GM19397 (cell line): ENCODE measurements around the gene RAB44.
A peak's percentile ranks its signal among the peaks of the same experiment; 100 is the strongest.

Source experiments
- ATAC-seq: cut with Tn5 transposase; IDR thresholded peaks from one replicate; pipeline ENCODE4 v1.9.1; 2021; ENCODE audit warnings: mild to moderate bottlenecking, moderate library complexity; ENCODE audit not compliant: unreplicated experiment

RAB44 gene

GRCh38 chr6:36749829-36750489 is 52.3 kb downstream of the RAB44 start:
- no peak for ATAC-seq

DNA sequence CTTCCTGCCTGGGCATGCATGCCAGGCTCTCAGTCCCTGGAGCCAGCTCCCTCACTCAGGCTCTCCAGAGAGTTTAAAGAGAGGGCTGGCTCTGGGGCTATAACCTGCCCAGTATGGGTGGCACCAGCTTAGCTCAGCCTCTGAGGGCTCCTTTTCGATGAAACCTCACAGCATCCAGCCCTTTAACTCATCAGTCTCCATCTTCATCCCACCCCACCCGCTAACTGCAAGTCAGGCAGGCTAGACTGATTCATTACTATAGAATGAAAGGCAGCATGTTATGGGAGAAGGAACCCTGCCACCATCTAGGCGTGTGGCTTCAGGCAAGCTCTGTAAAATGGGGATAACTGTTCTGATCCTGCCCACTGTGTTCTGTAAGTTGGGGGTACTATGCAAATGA is 53.5 kb downstream of the RAB44 start:
- ATAC-seq: no peak

- ATAC-seq: no peak
Measured at GRCh38 chr6:36751833-36752186, 54.2 kb downstream of the RAB44 start.

DNA sequence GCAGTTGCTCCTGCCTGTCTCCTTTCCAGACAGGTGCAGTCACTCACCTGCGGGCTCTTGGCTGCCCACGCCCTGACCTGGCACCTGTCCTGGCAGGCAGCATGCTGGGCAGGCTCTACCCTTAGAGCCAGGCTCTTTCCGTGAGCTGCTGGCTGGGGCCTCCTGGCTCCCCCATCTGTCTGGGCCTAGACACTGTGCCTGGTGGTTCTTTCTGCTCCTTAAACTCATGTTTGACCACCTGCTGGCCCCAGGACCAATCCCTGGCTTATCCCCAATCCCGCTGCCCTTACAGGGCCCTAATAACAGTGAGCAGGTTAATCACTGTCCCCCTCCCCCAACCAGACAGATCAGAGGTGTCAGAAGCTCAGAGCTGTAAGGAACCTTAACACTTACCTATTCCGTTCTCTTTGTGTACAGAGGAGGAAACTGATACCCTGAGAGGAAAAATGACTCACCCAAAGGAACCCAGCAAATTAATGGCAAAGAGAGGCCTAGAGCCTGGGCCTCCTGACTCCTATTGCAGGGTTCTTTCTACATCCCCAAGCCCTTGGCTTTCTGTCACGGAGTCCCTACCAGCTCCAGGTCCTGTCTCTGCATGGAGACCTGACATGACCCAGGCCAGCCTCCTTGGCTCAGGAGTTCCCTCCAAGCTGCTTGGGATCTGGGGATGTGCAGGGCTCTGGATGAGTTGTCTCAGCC is 54.7 kb downstream of the RAB44 start:
- no peak for ATAC-seq

DNA sequence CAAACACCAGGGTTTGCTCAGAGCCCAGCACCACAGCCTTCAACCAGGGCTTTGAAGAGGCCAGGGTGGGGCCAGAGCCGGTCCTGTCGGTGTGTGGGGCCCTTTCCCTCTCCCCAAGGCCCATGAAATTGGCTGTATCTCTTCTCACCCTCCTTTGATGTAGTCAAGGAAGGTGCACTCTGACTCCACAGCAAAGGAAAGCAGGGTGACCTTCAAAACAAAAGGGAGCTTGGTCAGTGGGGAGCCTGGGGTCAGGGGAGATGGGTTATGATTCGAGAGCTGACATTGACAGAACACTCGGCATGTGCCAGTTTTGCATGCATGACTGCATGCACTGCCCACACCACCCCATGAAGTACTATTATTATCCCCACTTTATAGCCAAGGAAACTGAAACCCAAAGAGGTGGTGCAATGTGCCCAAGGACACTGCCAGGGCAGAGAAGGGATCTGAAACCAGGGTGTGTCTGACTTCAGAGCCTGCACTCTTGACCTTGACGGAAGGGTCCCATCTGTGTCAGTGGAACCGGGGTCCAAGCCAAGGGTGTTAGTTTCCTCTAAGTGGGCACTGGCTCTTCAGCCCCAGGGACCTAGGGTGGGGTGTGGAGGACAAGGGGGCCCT is 55.4 kb downstream of the RAB44 start:
- no peak for ATAC-seq

- no peak for ATAC-seq
Measured at GRCh38 chr6:36753671-36754405, 56.2 kb downstream of the RAB44 start.

DNA sequence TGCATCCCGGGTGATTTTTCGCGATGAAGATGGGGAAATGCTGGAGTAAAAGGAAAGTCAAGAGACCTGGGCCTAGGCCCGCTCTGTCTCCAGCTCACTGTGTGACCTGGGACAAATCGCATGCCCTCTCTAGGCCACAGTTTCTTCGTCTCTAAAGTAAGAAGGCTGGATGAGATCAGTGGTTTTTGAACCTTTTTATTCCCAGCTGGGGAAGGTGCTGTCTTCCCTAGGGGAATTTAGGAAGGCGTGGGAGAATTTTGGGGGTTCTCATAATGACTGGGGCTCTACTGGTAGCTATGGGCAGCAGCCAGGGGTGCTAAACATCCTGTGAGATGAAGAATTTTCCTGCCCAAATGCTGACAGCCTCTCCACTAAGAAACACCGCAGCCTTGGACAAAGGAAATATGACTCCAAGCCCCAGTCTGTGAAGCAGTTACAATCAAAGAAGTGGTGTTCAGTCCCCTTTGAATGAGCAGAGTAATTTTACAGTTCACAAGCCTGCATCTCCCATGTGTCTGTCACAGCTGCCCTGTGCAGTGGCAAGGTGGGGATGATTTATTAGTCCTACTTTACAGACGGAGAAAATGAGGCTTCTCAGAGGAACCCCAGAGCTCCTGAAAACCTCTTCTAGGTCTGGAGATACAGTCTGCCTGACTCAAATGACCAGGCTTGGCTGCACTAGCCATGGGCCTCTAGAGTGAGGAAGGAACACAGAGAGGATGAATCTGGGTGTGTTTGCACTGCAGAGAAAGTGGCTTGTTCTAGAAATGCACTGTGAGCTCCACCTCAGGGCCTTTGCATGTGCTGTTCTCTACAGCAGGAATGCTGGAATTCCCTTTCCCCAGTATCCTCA is 57.2 kb downstream of the RAB44 start:
- ATAC-seq: no peak

GRCh38 chr6:36755435-36756348 is 58.1 kb downstream of the RAB44 start:
- ATAC-seq: no peak

DNA sequence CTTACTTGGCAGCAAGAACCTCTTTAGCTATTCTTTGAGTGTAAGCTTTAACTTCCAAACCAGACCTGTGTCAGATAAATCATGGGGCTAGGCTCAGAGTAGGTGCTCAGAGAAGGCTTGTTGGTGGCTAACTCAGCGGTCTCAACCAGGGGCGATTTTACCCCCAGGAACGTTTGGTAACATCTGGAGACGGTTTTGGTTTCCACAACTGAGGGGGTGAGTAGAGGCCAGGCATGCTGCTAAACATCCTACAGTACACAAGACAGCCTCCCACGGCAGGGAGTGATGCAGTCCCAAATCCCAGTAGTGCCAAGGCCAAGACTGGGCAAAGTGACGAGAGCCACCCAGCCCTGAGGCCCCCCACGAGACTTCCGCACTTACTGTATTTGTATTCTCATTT is 59.2 kb downstream of the RAB44 start:
- ATAC-seq: no peak

DNA sequence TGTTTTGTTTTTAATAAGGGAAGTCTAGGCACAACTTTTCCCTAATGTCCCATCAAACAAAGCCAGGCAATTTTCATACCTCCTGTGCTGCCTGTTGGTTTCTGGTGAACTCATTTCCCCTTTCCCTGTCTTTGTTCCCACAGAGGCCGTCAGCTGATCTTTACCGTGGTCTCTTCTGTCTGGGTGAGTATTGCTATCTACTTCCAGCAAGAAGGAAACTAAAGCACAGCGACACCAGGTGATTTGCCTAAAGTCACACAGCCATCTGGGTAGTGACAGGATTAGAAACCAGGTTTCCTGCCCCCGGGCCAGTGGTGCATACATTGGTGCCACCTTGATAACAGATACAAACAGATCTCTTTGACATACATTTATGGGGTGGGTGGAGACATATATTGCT is 59.6 kb downstream of the RAB44 start:
- ATAC-seq: no peak

DNA sequence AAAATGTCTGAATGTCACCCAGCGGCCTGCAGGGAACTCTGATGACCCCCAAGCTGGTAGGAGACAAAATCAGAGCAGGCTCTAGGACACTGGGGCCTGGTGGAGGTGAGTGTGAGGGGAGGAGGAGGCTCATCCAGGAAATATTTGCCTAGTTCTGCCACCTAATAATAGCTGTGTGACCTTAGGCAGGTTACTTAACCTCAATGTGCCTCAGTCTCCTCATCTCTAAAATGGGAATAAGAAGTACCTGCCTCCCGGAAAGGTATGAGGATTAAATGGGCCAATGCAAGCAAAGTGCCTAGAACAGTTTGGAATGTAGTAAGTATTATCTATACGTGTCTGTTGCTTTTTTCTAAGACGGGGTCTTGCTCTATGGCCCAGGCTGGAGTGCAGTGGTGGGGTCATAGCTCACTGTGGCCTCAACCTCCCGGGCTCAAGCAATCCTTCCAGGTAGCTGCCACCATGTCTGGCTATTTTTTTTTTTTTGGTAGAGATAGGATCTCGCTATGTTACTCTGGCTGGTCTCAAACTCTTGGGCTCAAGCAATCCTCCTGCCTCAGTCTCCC is 60.4 kb downstream of the RAB44 start:
- no peak for ATAC-seq

GRCh38 chr6:36758516-36759147 is 61.0 kb downstream of the RAB44 start:
- no peak for ATAC-seq

GRCh38 chr6:36759148-36759759 is 61.6 kb downstream of the RAB44 start:
- no peak for ATAC-seq

- no peak for ATAC-seq
Measured at GRCh38 chr6:36760685-36761435, 63.2 kb downstream of the RAB44 start.

DNA sequence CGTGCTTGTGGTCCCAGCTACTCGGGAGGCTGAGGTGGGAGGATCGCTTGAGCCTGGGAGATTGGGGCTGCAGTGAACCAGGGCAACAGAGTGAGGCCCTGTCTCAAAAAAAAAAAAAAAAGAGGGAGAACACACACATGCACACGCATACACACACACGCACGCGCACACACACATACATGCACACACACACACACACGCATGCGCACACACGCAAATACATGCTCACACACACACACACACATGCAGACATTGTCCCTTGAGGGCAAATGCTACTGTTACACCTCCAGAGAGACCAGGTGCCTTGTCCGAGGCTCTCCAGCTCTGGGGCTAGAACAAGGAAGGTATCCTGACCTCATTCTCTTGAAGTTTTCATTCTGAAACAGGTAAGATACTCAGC is 64.5 kb downstream of the RAB44 start:
- ATAC-seq: no peak

- no peak for ATAC-seq
Measured at GRCh38 chr6:36765190-36765589, 67.6 kb downstream of the RAB44 start.

DNA sequence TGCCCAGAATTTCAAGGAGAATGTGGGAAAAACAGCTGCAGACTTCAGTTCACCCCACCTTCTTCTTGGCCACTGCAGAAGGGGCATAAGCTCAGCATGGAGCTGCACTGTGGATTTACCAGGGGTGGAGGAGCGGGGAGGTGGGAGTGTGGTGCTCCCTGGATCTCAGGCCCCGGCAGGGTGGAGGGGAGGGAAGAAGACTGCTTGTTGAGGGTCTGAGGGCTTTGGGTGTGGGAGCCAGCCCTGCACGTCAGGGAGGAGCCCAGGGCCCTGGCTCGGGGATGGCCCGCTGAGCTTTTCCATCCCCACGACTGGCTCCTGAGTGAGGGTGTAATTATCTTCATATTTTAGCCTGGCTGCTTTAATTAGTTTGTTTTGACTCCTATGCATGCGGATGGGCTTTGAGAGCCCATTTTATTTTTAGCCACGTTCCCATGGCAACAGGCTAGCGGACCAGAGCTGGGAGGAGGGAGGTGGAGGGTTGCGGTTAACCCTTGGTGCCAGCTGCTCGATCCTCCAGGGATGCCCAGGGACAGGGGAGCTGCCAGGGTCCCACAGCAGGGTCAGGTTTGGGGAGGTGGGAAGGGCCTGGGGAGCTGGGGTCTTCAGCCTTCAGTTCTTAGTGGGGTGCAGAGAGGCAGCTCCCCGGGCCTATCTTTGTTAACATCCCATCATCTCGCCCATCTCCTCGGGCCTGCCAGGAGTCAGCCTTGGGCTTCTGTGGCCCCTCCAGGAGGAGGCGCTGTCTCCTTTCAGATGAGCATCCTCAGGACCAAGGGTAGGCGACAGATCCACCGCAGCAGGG is 68.2 kb downstream of the RAB44 start:
- ATAC-seq: peak; percentile 71
